CD14-positive monocyte (primary cell): ENCODE results near the gene FEZ2. TPM values are rescaled to one million over a fixed set of nuclear protein-coding genes. Genes with fewer than 3 reads are reported as not detected.

ENCODE experiments used
- DNase-seq, 3 donors: peaks; one replicate each; pipeline ENCODE4 v3.0.0-alpha.2; 2011 to 2022
- H2AFZ ChIP-seq: 2 replicates; pipeline ENCODE4 v1.6.0; 2012; ENCODE audit warnings: mild to moderate bottlenecking, low read depth, low read length, inconsistent platforms; ENCODE audit not compliant: insufficient read depth, poor library complexity, severe bottlenecking
- H3K27ac ChIP-seq, 2 donors: 1 replicate in 1 of 2; 2 replicates in 1 of 2; pipeline ENCODE4 v1.5.1; 2012 to 2013; ENCODE audit warnings: low read length in 2 of 2, control low read depth in 1 of 2, inconsistent platforms in 1 of 2, low read depth in 1 of 2, mild to moderate bottlenecking in 1 of 2
- H3K27me3 ChIP-seq, 2 donors: one replicate each; pipeline versions ENCODE4 v1.6.0 to v1.6.1; 2011 to 2013; ENCODE audit warnings: low read length in 2 of 2; ENCODE audit not compliant: control insufficient read depth in 2 of 2, insufficient read depth in 2 of 2
- H3K36me3 ChIP-seq, 2 donors: replicated peaks in 1 of 2; 1 replicate in 1 of 2; 2 replicates in 1 of 2; pipeline versions ENCODE4 v1.5.1 to v1.6.1; 2012 to 2013; ENCODE audit warnings: low read length in 2 of 2, control low read depth in 1 of 2, inconsistent platforms in 1 of 2, mild to moderate bottlenecking in 1 of 2; ENCODE audit not compliant: insufficient read depth in 2 of 2, control insufficient read depth in 1 of 2
- H3K4me1 ChIP-seq, 2 donors: 1 replicate in 1 of 2; 2 replicates in 1 of 2; pipeline versions ENCODE4 v1.5.1 to v1.6.1; 2012 to 2013; ENCODE audit warnings: low read length in 2 of 2, control low read depth in 1 of 2, inconsistent platforms in 1 of 2, mild to moderate bottlenecking in 1 of 2, moderate library complexity in 1 of 2; ENCODE audit not compliant: insufficient read depth in 2 of 2, control insufficient read depth in 1 of 2
- H3K4me2 ChIP-seq: replicated peaks from 2 replicates; pipeline ENCODE3; 2012; ENCODE audit warnings: low read length, moderate library complexity, mild to moderate bottlenecking; ENCODE audit not compliant: poor library complexity, severe bottlenecking; ENCODE audit errors: extremely low read depth
- H3K4me3 ChIP-seq, 3 experiments: fragments of 200-600 bp in 1 of 3; sonication (generic) in 1 of 3; replicated peaks in 1 of 3; 1 replicate in 2 of 3; 2 replicates in 1 of 3; pipeline ENCODE4 v1.5.1; 2011 to 2013; ENCODE audit warnings: low read length in 3 of 3, mild to moderate bottlenecking in 3 of 3, control low read depth in 2 of 3, low read depth in 2 of 3, inconsistent platforms in 1 of 3, moderate library complexity in 1 of 3
- H3K79me2 ChIP-seq: 2 replicates; pipeline ENCODE4 v1.6.0; 2012; ENCODE audit warnings: mild to moderate bottlenecking, control low read depth, inconsistent platforms, low read length, moderate library complexity; ENCODE audit not compliant: insufficient read depth
- H3K9ac ChIP-seq: 2 replicates; pipeline ENCODE4 v1.6.0; 2017; ENCODE audit warnings: low read length, mild to moderate bottlenecking; ENCODE audit not compliant: insufficient read depth, poor library complexity, severe bottlenecking
- H3K9me3 ChIP-seq, 2 donors: replicated peaks in 1 of 2; 1 replicate in 1 of 2; 2 replicates in 1 of 2; pipeline versions ENCODE4 v1.5.1 to v1.6.1; 2012 to 2013; ENCODE audit warnings: low read length in 2 of 2, control low read depth in 1 of 2; ENCODE audit not compliant: control insufficient read depth in 1 of 2, insufficient read depth in 1 of 2
- H4K20me1 ChIP-seq: 2 replicates; pipeline ENCODE4 v1.6.0; 2012; ENCODE audit warnings: mild to moderate bottlenecking, low read length, control low read depth, moderate library complexity; ENCODE audit not compliant: insufficient read depth
- H3K27ac Mint-ChIP-seq, 7 donors: one replicate each; pipeline ENCODE4 v1.8.0; 2020; ENCODE audit warnings: mild to moderate bottlenecking in 7 of 7, mixed read lengths in 7 of 7, moderate library complexity in 6 of 7, inconsistent platforms in 2 of 7
- H3K27me3 Mint-ChIP-seq, 3 donors: one replicate each; pipeline ENCODE4 v1.8.0; 2021 to 2022; ENCODE audit warnings: low read depth in 3 of 3, mild to moderate bottlenecking in 3 of 3, mixed read lengths in 3 of 3, moderate library complexity in 3 of 3, inconsistent platforms in 1 of 3
- H3K36me3 Mint-ChIP-seq, 2 donors: one replicate each; pipeline ENCODE4 v1.8.0; 2020; ENCODE audit warnings: mixed read lengths in 2 of 2, inconsistent platforms in 1 of 2, mild to moderate bottlenecking in 1 of 2
- H3K4me1 Mint-ChIP-seq: one replicate; pipeline ENCODE4 v1.8.0; 2020; ENCODE audit warnings: mild to moderate bottlenecking, mixed read lengths
- H3K4me3 Mint-ChIP-seq, 2 donors: one replicate each; pipeline ENCODE4 v1.8.0; 2020; ENCODE audit warnings: mild to moderate bottlenecking in 2 of 2, mixed read lengths in 2 of 2, moderate library complexity in 1 of 2
- H3K9me3 Mint-ChIP-seq, 7 donors: one replicate each; pipeline ENCODE4 v1.8.0; 2020 to 2022; ENCODE audit warnings: mixed read lengths in 7 of 7, mild to moderate bottlenecking in 6 of 7, moderate library complexity in 6 of 7, inconsistent platforms in 2 of 7
- CTCF ChIP-seq: fragments of 200-600 bp; IDR thresholded peaks from one replicate; pipeline ENCODE4 v1.8.0; 2022; ENCODE audit warnings: antibody characterized with exemption, mild to moderate bottlenecking
- WGBS: methylation state at CpG from one replicate; pipeline ENCODE4 v1.1.5; 2013; ENCODE audit warnings: missing lambda C conversion rate; ENCODE audit not compliant: insufficient coverage; 5-methylcytosine and 5-hydroxymethylcytosine counted together
- intact Hi-C, 2 donors: fragments of 100-400 bp; cut with micrococcal nuclease; formaldehyde crosslinking; loops; one replicate each; pipeline versions ENCODE4 v1.15.0 to v1.15.1; 2023
- polyA plus RNA-seq, 3 donors: library from polyadenylated mRNA; depleted of rRNA in 1 of 3; unstranded in 2 of 3; stranded (reverse) in 1 of 3; fragments of 300-500 nt in 2 of 3; fragments of >200 nt in 1 of 3; fragmentation: Illumina TruSeq in 2 of 3; gene quantifications; 1 replicate in 2 of 3; 2 replicates in 1 of 3; pipeline ENCODE4 v1.2.3, GENCODE V29; 2012 to 2021

Gene FEZ2
- polyA plus RNA-seq, 3 donors = 6.9 to 15.6 (median 8.7) TPM

- peak overlapping the region; percentile 78 for H2AFZ ChIP-seq
- peaks cover 55% of the 10 kb centered on the region for H3K79me2 ChIP-seq
- no peak for TF ChIP-seq CTCF
- Mint-ChIP-seq H3K27me3 (peaks cover 0 to 1% (median 0%) of the 10 kb centered on the region in 3 donors), H3K27ac (peak overlapping the region; percentile 67 to 91 (median 81)), H3K4me1 (peaks cover 35% of the 10 kb centered on the region), H3K36me3 (peaks cover 18 to 32% of the 10 kb centered on the region in 2 donors), H3K9me3 (peaks cover 0 to 2% (median 0%) of the 10 kb centered on the region in 7 donors), H3K4me3 (peak overlapping the region; percentile 97 to 98)
- H3K4me2 ChIP-seq = peak overlapping the region; percentile 96
- H3K9ac ChIP-seq = peak overlapping the region; percentile 79
- H3K9me3 ChIP-seq = no peaks in the 10 kb centered on the region
- H4K20me1 ChIP-seq = peaks cover 54% of the 10 kb centered on the region
- H3K36me3 ChIP-seq = peaks cover 0 to 16% of the 10 kb centered on the region in 2 donors
- peak overlapping the region; percentile 73 to 94 (median 74) for H3K4me3 ChIP-seq
- H3K27ac ChIP-seq = peak overlapping the region in 1 of 2 donors; percentile 79
- DNase-seq = no peak
- 46% methylated on average over 16 of the region's 19 CpGs for WGBS
- H3K4me1 ChIP-seq = peaks cover 18 to 20% of the 10 kb centered on the region in 2 donors
- intact Hi-C loops = no loop called here
- H3K27me3 ChIP-seq = no peaks in the 10 kb centered on the region
Measured at GRCh38 chr2:36597003-36597531, 901 bp downstream of the FEZ2 start.

DNA sequence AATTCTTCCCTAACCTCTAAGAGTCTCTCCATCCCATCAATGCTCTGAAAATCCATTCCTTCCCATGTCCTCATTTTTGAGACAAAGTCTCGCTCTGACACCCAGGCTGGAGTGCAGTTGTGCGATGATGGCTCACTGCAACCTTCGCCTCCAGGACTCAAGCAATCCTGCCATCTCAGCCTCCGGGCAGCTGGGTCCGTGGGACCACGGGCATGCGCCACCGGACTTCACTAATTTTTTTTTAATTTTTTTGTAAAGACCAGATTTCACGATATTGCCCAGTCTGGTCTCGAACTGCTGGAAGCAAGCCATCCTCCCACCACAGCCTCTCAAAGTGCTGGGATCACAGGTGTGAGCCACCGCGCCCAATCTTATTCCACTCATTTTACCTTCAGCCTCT is 1.6 kb downstream of the FEZ2 start:
- H3K4me2 ChIP-seq = peak overlapping the region; percentile 96
- Mint-ChIP-seq H3K27ac (no peak overlapping the region), H3K36me3 (peaks cover 18 to 32% of the 10 kb centered on the region in 2 donors), H3K9me3 (peaks cover 0 to 2% (median 0%) of the 10 kb centered on the region in 7 donors), H3K27me3 (peaks cover 0 to 1% (median 0%) of the 10 kb centered on the region in 3 donors), H3K4me3 (peak overlapping the region in 1 of 2 donors; percentile 97), H3K4me1 (peaks cover 40% of the 10 kb centered on the region)
- no peaks in the 10 kb centered on the region for H3K27me3 ChIP-seq
- H3K79me2 ChIP-seq = peaks cover 61% of the 10 kb centered on the region
- no peak overlapping the region for H3K9ac ChIP-seq
- no peaks in the 10 kb centered on the region for H3K9me3 ChIP-seq
- H3K4me1 ChIP-seq = peaks cover 18 to 20% of the 10 kb centered on the region in 2 donors
- H3K4me3 ChIP-seq = peak overlapping the region in 1 of 3 experiments; percentile 94
- intact Hi-C loops = no loop called here
- TF ChIP-seq CTCF = no peak
- DNase-seq = no peak
- H3K27ac ChIP-seq = no peak overlapping the region
- H3K36me3 ChIP-seq = peaks cover 0 to 16% of the 10 kb centered on the region in 2 donors
- H4K20me1 ChIP-seq = peaks cover 61% of the 10 kb centered on the region
- over 99% methylated on average over 11 of the region's 12 CpGs for WGBS
- no peak overlapping the region for H2AFZ ChIP-seq
